NCI-H2227 (cell line): ENCODE measurements around the gene ZNF227.
"Not testable (repeated sequence)": the region's sequence is repeated elsewhere in the genome, so short reads cannot be mapped to it uniquely, and the experiment has no call there.

Experiments used
- DNase-seq: peaks from one replicate; lab custom pipeline; 2025; ENCODE audit not compliant: unreplicated experiment; lab: John Stamatoyannopoulos, UW

Gene ZNF227

GRCh38 chr19:44212250-44212865 lies at the start of gene ZNF227:
Gene ZNF227 (plus strand): TSS chr19:44212532. CDS start chr19:44217793, 5,261 bp downstream.
- DNase-seq, result peak; percentile 93

- no peak for DNase-seq
Measured at GRCh38 chr19:44163789-44164188, 48.5 kb upstream of the ZNF227 start.

- no peak for DNase-seq
Measured at GRCh38 chr19:44164327-44164672, 48.0 kb upstream of the ZNF227 start.

GRCh38 chr19:44164673-44165512 lies 47.4 kb upstream of the ZNF227 start, which contains the start of gene ZNF226:
Gene ZNF226 (plus strand): TSS chr19:44165100. CDS start chr19:44170081, 4,981 bp downstream.
- DNase-seq, result peak; percentile 95

- not testable (repeated sequence) for DNase-seq
Measured at GRCh38 chr19:44170660-44171059, 41.7 kb upstream of the ZNF227 start.

GRCh38 chr19:44176590-44176989 lies 35.7 kb upstream of the ZNF227 start:
- no peak for DNase-seq

GRCh38 chr19:44180968-44181367 lies 31.4 kb upstream of the ZNF227 start:
- no peak for DNase-seq

- no peak for DNase-seq
Measured at GRCh38 chr19:44182145-44182544, 30.2 kb upstream of the ZNF227 start.

GRCh38 chr19:44190020-44190419 lies 22.3 kb upstream of the ZNF227 start:
- no peak for DNase-seq

- no peak for DNase-seq
Measured at GRCh38 chr19:44192127-44192526, 20.2 kb upstream of the ZNF227 start.

- DNase-seq, result no peak
Measured at GRCh38 chr19:44196772-44197171, 15.6 kb upstream of the ZNF227 start.

- no peak for DNase-seq
Measured at GRCh38 chr19:44202470-44202869, 9.9 kb upstream of the ZNF227 start.

GRCh38 chr19:44202974-44203373 lies 9.4 kb upstream of the ZNF227 start:
- no peak for DNase-seq

- not testable (repeated sequence) for DNase-seq
Measured at GRCh38 chr19:44203877-44204276, 8.5 kb upstream of the ZNF227 start.

GRCh38 chr19:44204772-44205171 lies 7.6 kb upstream of the ZNF227 start:
- DNase-seq, result no peak

GRCh38 chr19:44207126-44207803 lies 5.1 kb upstream of the ZNF227 start:
- peak; percentile 92 for DNase-seq

- DNase-seq, result peak; percentile 14
Measured at GRCh38 chr19:44212866-44213346, 574 bp downstream of the ZNF227 start.

- DNase-seq, result not testable (repeated sequence)
Measured at GRCh38 chr19:44219926-44220325, 7.6 kb downstream of the ZNF227 start.

GRCh38 chr19:44220761-44221160 lies 8.4 kb downstream of the ZNF227 start:
- DNase-seq, result not testable (repeated sequence)

GRCh38 chr19:44221291-44221690 lies 9.0 kb downstream of the ZNF227 start:
- not testable (repeated sequence) for DNase-seq

GRCh38 chr19:44228318-44228717 lies 16.0 kb downstream of the ZNF227 start:
- DNase-seq, result no peak

- no peak for DNase-seq
Measured at GRCh38 chr19:44232867-44233266, 20.5 kb downstream of the ZNF227 start.
